Measurements from ENCODE around the gene ACIN1. TPM values are rescaled to one million over a fixed set of nuclear protein-coding genes. Genes with fewer than 3 reads are reported as not detected.

The ACIN1 gene
- total and polyA plus RNA-seq, 2 of the 13 experiments (the other 11 are each of a cell fraction or from before 2014, with no cell fraction given): 165 to 183 TPM

- TF ChIP-seq, protein P1, sequence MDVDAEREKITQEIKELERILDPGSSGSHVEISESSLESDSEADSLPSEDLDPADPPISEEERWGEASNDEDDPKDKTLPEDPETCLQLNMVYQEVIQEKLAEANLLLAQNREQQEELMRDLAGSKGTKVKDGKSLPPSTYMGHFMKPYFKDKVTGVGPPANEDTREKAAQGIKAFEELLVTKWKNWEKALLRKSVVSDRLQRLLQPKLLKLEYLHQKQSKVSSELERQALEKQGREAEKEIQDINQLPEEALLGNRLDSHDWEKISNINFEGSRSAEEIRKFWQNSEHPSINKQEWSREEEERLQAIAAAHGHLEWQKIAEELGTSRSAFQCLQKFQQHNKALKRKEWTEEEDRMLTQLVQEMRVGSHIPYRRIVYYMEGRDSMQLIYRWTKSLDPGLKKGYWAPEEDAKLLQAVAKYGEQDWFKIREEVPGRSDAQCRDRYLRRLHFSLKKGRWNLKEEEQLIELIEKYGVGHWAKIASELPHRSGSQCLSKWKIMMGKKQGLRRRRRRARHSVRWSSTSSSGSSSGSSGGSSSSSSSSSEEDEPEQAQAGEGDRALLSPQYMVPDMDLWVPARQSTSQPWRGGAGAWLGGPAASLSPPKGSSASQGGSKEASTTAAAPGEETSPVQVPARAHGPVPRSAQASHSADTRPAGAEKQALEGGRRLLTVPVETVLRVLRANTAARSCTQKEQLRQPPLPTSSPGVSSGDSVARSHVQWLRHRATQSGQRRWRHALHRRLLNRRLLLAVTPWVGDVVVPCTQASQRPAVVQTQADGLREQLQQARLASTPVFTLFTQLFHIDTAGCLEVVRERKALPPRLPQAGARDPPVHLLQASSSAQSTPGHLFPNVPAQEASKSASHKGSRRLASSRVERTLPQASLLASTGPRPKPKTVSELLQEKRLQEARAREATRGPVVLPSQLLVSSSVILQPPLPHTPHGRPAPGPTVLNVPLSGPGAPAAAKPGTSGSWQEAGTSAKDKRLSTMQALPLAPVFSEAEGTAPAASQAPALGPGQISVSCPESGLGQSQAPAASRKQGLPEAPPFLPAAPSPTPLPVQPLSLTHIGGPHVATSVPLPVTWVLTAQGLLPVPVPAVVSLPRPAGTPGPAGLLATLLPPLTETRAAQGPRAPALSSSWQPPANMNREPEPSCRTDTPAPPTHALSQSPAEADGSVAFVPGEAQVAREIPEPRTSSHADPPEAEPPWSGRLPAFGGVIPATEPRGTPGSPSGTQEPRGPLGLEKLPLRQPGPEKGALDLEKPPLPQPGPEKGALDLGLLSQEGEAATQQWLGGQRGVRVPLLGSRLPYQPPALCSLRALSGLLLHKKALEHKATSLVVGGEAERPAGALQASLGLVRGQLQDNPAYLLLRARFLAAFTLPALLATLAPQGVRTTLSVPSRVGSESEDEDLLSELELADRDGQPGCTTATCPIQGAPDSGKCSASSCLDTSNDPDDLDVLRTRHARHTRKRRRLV (CRISPR knock-in tag; IDR thresholded peaks at IDR 0.05): no peak
- TF ChIP-seq ZNF225 (CRISPR knock-in tag; IDR thresholded peaks at IDR 0.05): no peak
- no peak for TF ChIP-seq SMARCE1 (IDR thresholded peaks at IDR 0.05; ENCODE audit: borderline replicate concordance)
- TF ChIP-seq ZSCAN30 (CRISPR knock-in tag; IDR thresholded peaks at IDR 0.05): no peak
- TF ChIP-seq SP1 (IDR thresholded peaks at IDR 0.05): peak; percentile 65; the same call in 1 of the 2 replicates
- 0 out of 2 replicates have a peak, but pooled peaks have one; percentile 7 for TF ChIP-seq SP1 (CRISPR knock-in tag; IDR thresholded peaks at IDR 0.05)
- peak; percentile 63 for TF ChIP-seq TAF15 (IDR thresholded peaks at IDR 0.05; ENCODE audit: low read depth, low read length, poor library complexity, severe bottlenecking)
- TF ChIP-seq PHF8 (CRISPR knock-in tag; IDR thresholded peaks at IDR 0.05): no peak
- no peak for TF ChIP-seq KAT7 (CRISPR knock-in tag; IDR thresholded peaks at IDR 0.05; ENCODE audit: borderline replicate concordance)
- TF ChIP-seq ZNF605 (CRISPR knock-in tag; IDR thresholded peaks at IDR 0.05): no peak
- no peak for TF ChIP-seq ZNF138 (CRISPR knock-in tag; IDR thresholded peaks at IDR 0.05; ENCODE audit: low read depth)
- TF ChIP-seq SRY (CRISPR knock-in tag; IDR thresholded peaks at IDR 0.05): no peak; the same call in 1 of the 2 replicates
- no peak for TF ChIP-seq MED1 (CRISPR knock-in tag; IDR thresholded peaks at IDR 0.05)
- TF ChIP-seq SNAPC2 (CRISPR knock-in tag; IDR thresholded peaks at IDR 0.05): no peak
- no peak for TF ChIP-seq BHLHE40 (IDR thresholded peaks at IDR 0.05; ENCODE audit: low read length)
- TF ChIP-seq RFX1 (IDR thresholded peaks at IDR 0.05): no peak
- no peak for TF ChIP-seq MXD3 (CRISPR knock-in tag; IDR thresholded peaks at IDR 0.05)
- no peak for TF ChIP-seq AGO1 (IDR thresholded peaks at IDR 0.05; ENCODE audit: low read depth, low read length, poor library complexity, severe bottlenecking)
- no peak for TF ChIP-seq ZNF629 (CRISPR knock-in tag; conservative IDR thresholded peaks at IDR 0.05)
- peak; percentile 11; the same call in 1 of the 2 replicates for TF ChIP-seq HOXA9 (CRISPR knock-in tag; IDR thresholded peaks at IDR 0.05; ENCODE audit: borderline replicate concordance)
- TF ChIP-seq MZF1 (CRISPR knock-in tag; IDR thresholded peaks at IDR 0.05; ENCODE audit: borderline replicate concordance): no peak
- TF ChIP-seq SP4 (CRISPR knock-in tag; IDR thresholded peaks at IDR 0.05): peak; percentile 8; the same call in 1 of the 2 replicates
- no peak for TF ChIP-seq THRA (CRISPR knock-in tag; IDR thresholded peaks at IDR 0.05; ENCODE audit: borderline replicate concordance)
- no peak for TF ChIP-seq MAFK (conservative IDR thresholded peaks at IDR 0.05 in 1 of 2, IDR thresholded peaks at IDR 0.05 in 1 of 2; ENCODE audit: low read length in 2 of 2)
These were observed 37.8 kb downstream of the ACIN1 start, which contains the start of gene CDH24 (continued) for GRCh38 chr14:23056956-23057756.

Measured in HepG2 (cell line).